Measurements from ENCODE around the gene SOX9.
"Not testable (repeated sequence)": the region's sequence is repeated elsewhere in the genome, so short reads cannot be mapped to it uniquely, and the experiment has no call there.

Gene SOX9

GRCh38 chr17:72110942-72111318, 9.9 kb upstream of the SOX9 start:
- Histone ChIP-seq H3K27ac (ENCODE audit: insufficient read depth in 1 of 2, low read depth in 1 of 2, low read length in 2 of 2, poor library complexity in 1 of 2, severe bottlenecking in 2 of 2) (no peak overlapping the region), H3K4me1 (ENCODE audit: control extremely low read depth in 1 of 4, control insufficient read depth in 4 of 4, insufficient read depth in 4 of 4, low read length in 3 of 4) (peaks cover 0 to 5% (median 2%) of the 10 kb centered on the region in 4 experiments), H3K9me3 (ENCODE audit: control extremely low read depth in 1 of 5, control insufficient read depth in 4 of 5, insufficient read depth in 2 of 5, low read depth in 1 of 5, low read length in 4 of 5) (no peaks in the 10 kb centered on the region), H3K4me3 (ENCODE audit: control insufficient read depth in 1 of 7, extremely low read depth in 1 of 7, insufficient read depth in 4 of 7, low read depth in 2 of 7, low read length in 6 of 7) (no peak overlapping the region), H3K27me3 (replicated peaks in 2 of 5; ENCODE audit: control insufficient read depth in 4 of 5, insufficient read depth in 5 of 5, low read length in 4 of 5) (peaks cover 7 to 82% (median 29%) of the 10 kb centered on the region in 5 experiments), H3K36me3 (ENCODE audit: control insufficient read depth in 4 of 4, insufficient read depth in 4 of 4, low read length in 3 of 4) (no peaks in the 10 kb centered on the region)
- CTCF ChIA-PET = no interaction called here
- POLR2A ChIA-PET = no interaction called here
- WGBS (ENCODE audit: insufficient coverage) = 71% methylated on average over 3 of the region's 4 CpGs
- no peak for DNase-seq

- CTCF ChIA-PET = no interaction called here
Observed at GRCh38 chr17:72111336-72111923, 9.4 kb upstream of the SOX9 start.

GRCh38 chr17:72111926-72112325, 8.9 kb upstream of the SOX9 start:
- no CpG with 5 or more reads among the region's 5 CpGs for WGBS (ENCODE audit: insufficient coverage)
- POLR2A ChIA-PET; H3K27ac ChIP-seq (ENCODE audit: insufficient read depth in 1 of 2, low read depth in 1 of 2, low read length in 2 of 2, poor library complexity in 1 of 2, severe bottlenecking in 2 of 2); H3K4me3 ChIP-seq (ENCODE audit: control insufficient read depth in 1 of 7, extremely low read depth in 1 of 7, insufficient read depth in 4 of 7, low read depth in 2 of 7, low read length in 6 of 7); CTCF ChIA-PET; H3K36me3 ChIP-seq (ENCODE audit: control insufficient read depth in 4 of 4, insufficient read depth in 4 of 4, low read length in 3 of 4); DNase-seq; H3K9me3 ChIP-seq (ENCODE audit: control extremely low read depth in 1 of 5, control insufficient read depth in 4 of 5, insufficient read depth in 2 of 5, low read depth in 1 of 5, low read length in 4 of 5); H3K4me1 ChIP-seq (ENCODE audit: control extremely low read depth in 1 of 4, control insufficient read depth in 4 of 4, insufficient read depth in 4 of 4, low read length in 3 of 4): not testable (repeated sequence)
- H3K27me3 ChIP-seq (replicated peaks in 2 of 5; ENCODE audit: control insufficient read depth in 4 of 5, insufficient read depth in 5 of 5, low read length in 4 of 5) = peaks cover 7 to 91% (median 31%) of the 10 kb centered on the region in 5 experiments

More at GRCh38 chr17:72111336-72111923, 9.4 kb upstream of the SOX9 start:
- H3K27me3 ChIP-seq (replicated peaks in 2 of 5; ENCODE audit: control insufficient read depth in 4 of 5, insufficient read depth in 5 of 5, low read length in 4 of 5) = peaks cover 7 to 87% (median 29%) of the 10 kb centered on the region in 5 experiments
- peaks cover 0 to 6% (median 3%) of the 10 kb centered on the region in 4 experiments for H3K4me1 ChIP-seq (ENCODE audit: control extremely low read depth in 1 of 4, control insufficient read depth in 4 of 4, insufficient read depth in 4 of 4, low read length in 3 of 4)
- H3K4me3 ChIP-seq (ENCODE audit: control insufficient read depth in 1 of 7, extremely low read depth in 1 of 7, insufficient read depth in 4 of 7, low read depth in 2 of 7, low read length in 6 of 7) = no peak overlapping the region
- no peaks in the 10 kb centered on the region for H3K36me3 ChIP-seq (ENCODE audit: control insufficient read depth in 4 of 4, insufficient read depth in 4 of 4, low read length in 3 of 4)
- WGBS (ENCODE audit: insufficient coverage) = 32% methylated on average over 3 of the region's 10 CpGs
- no peak for DNase-seq
- H3K9me3 ChIP-seq (ENCODE audit: control extremely low read depth in 1 of 5, control insufficient read depth in 4 of 5, insufficient read depth in 2 of 5, low read depth in 1 of 5, low read length in 4 of 5) = no peaks in the 10 kb centered on the region
- POLR2A ChIA-PET = no interaction called here
- H3K27ac ChIP-seq (ENCODE audit: insufficient read depth in 1 of 2, low read depth in 1 of 2, low read length in 2 of 2, poor library complexity in 1 of 2, severe bottlenecking in 2 of 2) = no peak overlapping the region

GRCh38 chr17:72113751-72114150, 7.1 kb upstream of the SOX9 start:
- ChIA-PET CTCF (no interaction called here), POLR2A (no interaction called here)
- no peaks in the 10 kb centered on the region for H3K9me3 ChIP-seq (ENCODE audit: control extremely low read depth in 1 of 5, control insufficient read depth in 4 of 5, insufficient read depth in 2 of 5, low read depth in 1 of 5, low read length in 4 of 5)
- H3K36me3 ChIP-seq (ENCODE audit: control insufficient read depth in 4 of 4, insufficient read depth in 4 of 4, low read length in 3 of 4) = no peaks in the 10 kb centered on the region
- DNase-seq = no peak
- H3K4me3 ChIP-seq (ENCODE audit: control insufficient read depth in 1 of 7, extremely low read depth in 1 of 7, insufficient read depth in 4 of 7, low read depth in 2 of 7, low read length in 6 of 7) = no peak overlapping the region
- peaks cover 0 to 15% (median 7%) of the 10 kb centered on the region in 4 experiments for H3K4me1 ChIP-seq (ENCODE audit: control extremely low read depth in 1 of 4, control insufficient read depth in 4 of 4, insufficient read depth in 4 of 4, low read length in 3 of 4)
- H3K27ac ChIP-seq (ENCODE audit: insufficient read depth in 1 of 2, low read depth in 1 of 2, low read length in 2 of 2, poor library complexity in 1 of 2, severe bottlenecking in 2 of 2) = no peak overlapping the region
- 98% methylated on average over 4 of the region's 4 CpGs for WGBS (ENCODE audit: insufficient coverage)
- peaks cover 9 to 97% (median 40%) of the 10 kb centered on the region in 5 experiments for H3K27me3 ChIP-seq (replicated peaks in 2 of 5; ENCODE audit: control insufficient read depth in 4 of 5, insufficient read depth in 5 of 5, low read length in 4 of 5)

- ChIA-PET POLR2A (no interaction called here), CTCF (no interaction called here)
- Histone ChIP-seq H3K4me3 (ENCODE audit: control insufficient read depth in 1 of 7, extremely low read depth in 1 of 7, insufficient read depth in 4 of 7, low read depth in 2 of 7, low read length in 6 of 7) (peak overlapping the region in 3 of 7 experiments; percentile 20 to 37 (median 20)), H3K4me1 (ENCODE audit: control extremely low read depth in 1 of 4, control insufficient read depth in 4 of 4, insufficient read depth in 4 of 4, low read length in 3 of 4) (peaks cover 0 to 24% (median 11%) of the 10 kb centered on the region in 4 experiments), H3K27ac (ENCODE audit: insufficient read depth in 1 of 2, low read depth in 1 of 2, low read length in 2 of 2, poor library complexity in 1 of 2, severe bottlenecking in 2 of 2) (no peak overlapping the region), H3K36me3 (ENCODE audit: control insufficient read depth in 4 of 4, insufficient read depth in 4 of 4, low read length in 3 of 4) (no peaks in the 10 kb centered on the region), H3K27me3 (replicated peaks in 2 of 5; ENCODE audit: control insufficient read depth in 4 of 5, insufficient read depth in 5 of 5, low read length in 4 of 5) (peaks cover 9 to 97% (median 49%) of the 10 kb centered on the region in 5 experiments), H3K9me3 (ENCODE audit: control extremely low read depth in 1 of 5, control insufficient read depth in 4 of 5, insufficient read depth in 2 of 5, low read depth in 1 of 5, low read length in 4 of 5) (no peaks in the 10 kb centered on the region)
- 7% methylated on average over 35 of the region's 39 CpGs for WGBS (ENCODE audit: insufficient coverage)
- DNase-seq = peak in 1 of 3 donors; percentile 4
Observed at GRCh38 chr17:72115781-72116525, 4.9 kb upstream of the SOX9 start.

GRCh38 chr17:72116661-72117521, 3.9 kb upstream of the SOX9 start:
- Histone ChIP-seq H3K4me3 (ENCODE audit: control insufficient read depth in 1 of 7, extremely low read depth in 1 of 7, insufficient read depth in 4 of 7, low read depth in 2 of 7, low read length in 6 of 7) (peak overlapping the region in 1 of 7 experiments; percentile 4), H3K27ac (ENCODE audit: insufficient read depth in 1 of 2, low read depth in 1 of 2, low read length in 2 of 2, poor library complexity in 1 of 2, severe bottlenecking in 2 of 2) (no peak overlapping the region), H3K9me3 (ENCODE audit: control extremely low read depth in 1 of 5, control insufficient read depth in 4 of 5, insufficient read depth in 2 of 5, low read depth in 1 of 5, low read length in 4 of 5) (peaks cover 0 to 3% (median 0%) of the 10 kb centered on the region in 5 experiments), H3K27me3 (replicated peaks in 2 of 5; ENCODE audit: control insufficient read depth in 4 of 5, insufficient read depth in 5 of 5, low read length in 4 of 5) (peaks cover 9 to 97% (median 49%) of the 10 kb centered on the region in 5 experiments), H3K4me1 (ENCODE audit: control extremely low read depth in 1 of 4, control insufficient read depth in 4 of 4, insufficient read depth in 4 of 4, low read length in 3 of 4) (peaks cover 0 to 33% (median 16%) of the 10 kb centered on the region in 4 experiments), H3K36me3 (ENCODE audit: control insufficient read depth in 4 of 4, insufficient read depth in 4 of 4, low read length in 3 of 4) (no peaks in the 10 kb centered on the region)
- POLR2A ChIA-PET = no interaction called here
- CTCF ChIA-PET = interaction anchor here (0.6 kb wide), 1 partner anchor 645 kb away, joined by 3 read pairs; no protein-coding TSS in a partner anchor
- DNase-seq = peak in 1 of 3 donors; percentile 6
- 2% methylated on average over 35 of the region's 58 CpGs for WGBS (ENCODE audit: insufficient coverage)
